Measurements from ENCODE around the gene SAMD4A.

The SAMD4A gene

GRCh38 chr14:54688229-54688628 is 121.3 kb downstream of the SAMD4A start:
- no peak for DNase-seq

DNA sequence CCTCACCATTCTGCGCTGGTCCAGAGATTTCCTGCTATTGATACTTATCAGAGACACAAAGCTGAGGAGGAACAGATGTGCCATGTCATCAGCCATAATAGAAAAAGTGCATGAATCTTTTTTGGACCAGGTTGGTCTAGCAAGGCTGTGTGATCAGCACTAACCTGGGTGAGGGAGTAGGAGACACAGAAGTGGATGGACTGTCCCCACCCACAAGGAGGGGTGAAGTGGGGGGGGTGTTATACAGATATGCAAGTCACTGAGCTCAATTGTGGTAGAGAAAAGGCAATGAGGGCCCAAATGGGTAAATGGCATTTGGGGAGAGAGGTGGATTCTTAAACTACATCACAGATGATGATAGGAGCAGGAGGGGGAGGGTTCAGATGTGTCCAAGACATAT is 123.0 kb downstream of the SAMD4A start:
- DNase-seq, result no peak

DNA sequence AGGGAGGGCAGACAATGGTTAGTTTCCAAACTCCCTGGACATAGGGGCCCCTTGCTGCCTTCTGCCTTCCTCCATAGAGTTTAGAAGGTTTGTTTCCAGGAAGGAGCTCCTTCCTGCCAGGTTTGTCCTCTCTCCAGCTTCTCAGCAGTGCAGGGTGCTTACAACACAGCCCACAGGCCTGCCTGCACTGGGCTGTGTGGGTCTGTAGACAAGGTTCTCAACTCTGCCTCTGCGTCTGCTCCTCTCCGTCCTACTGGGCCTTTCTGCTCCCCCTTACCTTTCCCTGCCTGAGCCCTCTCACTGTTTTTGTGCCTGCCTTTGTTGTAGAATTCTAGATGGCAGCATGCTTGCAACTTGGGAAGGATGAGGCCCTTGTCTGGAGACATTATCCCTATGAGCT is 124.0 kb downstream of the SAMD4A start:
- no peak for DNase-seq

GRCh38 chr14:54691525-54692283 is 124.8 kb downstream of the SAMD4A start:
- no peak for DNase-seq

- no peak for DNase-seq
These were observed 125.4 kb downstream of the SAMD4A start for GRCh38 chr14:54692284-54692772.

- DNase-seq, result no peak
These were observed 126.8 kb downstream of the SAMD4A start for GRCh38 chr14:54693761-54694160.

GRCh38 chr14:54695196-54695595 is 128.3 kb downstream of the SAMD4A start:
- no peak for DNase-seq

GRCh38 chr14:54697001-54697400 is 130.1 kb downstream of the SAMD4A start:
- no peak for DNase-seq

GRCh38 chr14:54697803-54698202 is 130.9 kb downstream of the SAMD4A start:
- DNase-seq, result no peak

GRCh38 chr14:54698501-54698900 is 131.6 kb downstream of the SAMD4A start:
- no peak for DNase-seq

DNA sequence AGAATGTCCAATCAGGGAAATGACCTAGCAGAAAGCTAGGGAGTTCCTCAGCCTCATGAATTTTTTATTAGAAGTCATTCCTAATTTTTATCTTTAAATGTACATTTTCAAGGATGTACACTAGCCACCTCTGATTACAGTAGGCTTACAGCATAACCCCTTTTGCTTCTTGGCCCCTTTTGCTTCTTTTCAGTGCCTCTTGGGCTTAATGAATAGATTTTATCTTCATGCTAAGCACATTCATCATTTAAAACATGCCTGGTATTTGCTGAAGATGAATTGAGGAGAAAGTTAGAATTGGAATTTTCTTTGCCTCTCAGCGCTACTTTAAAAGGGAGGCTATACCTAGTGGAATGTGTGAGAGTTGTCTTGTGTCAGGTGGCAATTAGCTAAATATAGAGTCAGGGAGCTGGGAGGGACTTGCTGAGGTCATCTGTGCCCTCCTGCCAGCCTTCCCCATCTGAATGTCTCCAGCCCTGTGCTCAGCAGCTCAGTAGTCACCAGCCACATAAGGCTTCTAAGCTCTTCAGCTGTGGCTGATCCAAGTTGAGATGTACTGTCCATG is 132.1 kb downstream of the SAMD4A start:
- peak; percentile 29 for DNase-seq

DNA sequence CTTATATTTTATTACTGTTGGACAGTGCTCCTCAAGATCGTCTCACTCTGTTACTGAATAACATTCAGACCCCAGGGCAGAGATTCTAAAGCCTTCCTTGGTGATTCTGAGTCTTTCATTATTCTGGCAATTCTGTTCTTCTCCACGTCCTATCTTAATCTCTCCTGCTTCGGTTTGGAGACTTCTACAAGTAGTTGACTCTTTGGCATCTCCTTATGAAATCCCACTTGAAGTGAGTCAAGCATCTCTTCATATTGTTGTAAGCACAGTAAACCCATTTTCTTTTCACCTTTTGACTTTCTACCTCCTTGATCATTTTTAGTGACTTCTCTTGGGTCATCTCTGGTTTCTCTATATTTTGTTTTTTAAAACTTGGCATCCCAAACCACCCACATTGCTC is 132.8 kb downstream of the SAMD4A start:
- DNase-seq, result no peak

DNA sequence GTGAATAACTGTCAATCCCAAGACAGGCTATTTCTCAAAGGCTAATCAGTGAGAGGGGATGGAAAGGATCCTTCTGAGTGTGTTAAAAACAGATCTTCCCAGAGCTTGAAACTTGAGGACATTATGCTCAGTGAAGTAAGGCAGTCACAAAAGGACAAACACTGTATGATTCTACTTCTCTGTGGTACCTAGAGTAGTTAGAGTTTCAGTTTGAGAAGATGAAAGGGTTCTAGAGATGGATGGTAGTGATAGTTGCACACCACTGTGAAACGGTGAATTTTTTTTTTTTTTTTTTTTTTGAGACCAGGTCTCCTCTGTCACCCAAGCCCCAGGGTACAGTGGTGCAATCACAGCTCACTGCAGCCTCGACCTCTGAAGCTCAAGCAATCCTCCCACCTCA is 133.8 kb downstream of the SAMD4A start:
- DNase-seq, result no peak

DNA sequence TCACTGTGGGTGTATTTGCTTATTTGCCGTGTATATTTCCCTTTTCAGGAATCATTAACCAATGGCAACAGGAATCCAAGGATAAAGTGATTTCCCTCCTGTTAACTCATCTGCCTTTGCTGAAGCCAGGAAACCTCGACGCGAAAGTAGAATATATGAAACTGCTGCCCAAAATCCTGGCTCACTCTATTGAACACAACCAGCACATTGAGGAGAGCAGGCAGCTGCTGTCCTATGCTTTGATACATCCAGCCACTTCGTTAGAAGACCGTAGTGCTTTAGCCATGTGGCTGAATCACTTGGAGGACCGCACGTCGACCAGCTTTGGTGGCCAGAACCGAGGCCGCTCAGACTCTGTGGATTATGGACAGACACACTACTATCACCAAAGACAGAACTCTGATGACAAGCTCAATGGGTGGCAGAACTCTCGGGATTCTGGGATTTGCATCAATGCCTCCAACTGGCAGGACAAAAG is 135.1 kb downstream of the SAMD4A start:
- no peak for DNase-seq

DNA sequence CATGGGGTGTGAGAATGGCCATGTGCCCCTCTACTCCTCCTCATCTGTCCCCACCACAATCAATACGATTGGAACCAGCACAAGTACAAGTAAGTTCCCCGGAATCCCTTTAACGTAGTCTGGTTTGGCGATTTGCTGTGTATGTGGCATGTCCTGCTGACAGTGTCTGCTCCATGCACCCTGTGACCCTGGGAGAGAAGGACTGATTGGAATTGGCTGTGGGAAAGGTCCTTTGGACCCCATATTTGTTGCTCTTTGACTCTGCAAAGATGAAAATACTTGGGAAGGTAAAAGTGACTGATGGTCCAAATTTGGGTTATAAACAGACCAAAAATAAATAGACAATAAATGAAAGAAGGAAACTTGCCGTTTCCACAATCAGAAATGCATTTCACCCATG is 135.6 kb downstream of the SAMD4A start:
- DNase-seq, result no peak

DNA sequence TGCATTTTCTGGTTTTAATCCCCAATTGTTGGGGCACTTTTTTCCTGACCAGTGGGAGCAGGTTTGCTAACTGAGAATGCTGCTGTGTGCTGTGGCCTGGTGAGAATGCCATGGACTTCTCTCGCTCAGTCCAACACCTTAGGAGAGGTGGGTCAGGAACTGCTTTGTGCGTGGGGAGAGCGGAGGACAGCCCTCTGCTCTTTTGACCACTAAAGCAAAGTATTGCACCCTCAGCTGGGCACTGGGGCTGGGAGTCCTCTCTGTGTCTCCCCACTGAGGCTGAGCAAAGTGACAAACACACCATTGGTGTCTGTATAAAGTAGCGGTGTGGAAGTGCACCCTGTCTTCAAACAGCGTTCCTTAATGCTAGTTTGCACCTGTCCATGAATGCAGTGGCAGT is 136.2 kb downstream of the SAMD4A start:
- no peak for DNase-seq

DNA sequence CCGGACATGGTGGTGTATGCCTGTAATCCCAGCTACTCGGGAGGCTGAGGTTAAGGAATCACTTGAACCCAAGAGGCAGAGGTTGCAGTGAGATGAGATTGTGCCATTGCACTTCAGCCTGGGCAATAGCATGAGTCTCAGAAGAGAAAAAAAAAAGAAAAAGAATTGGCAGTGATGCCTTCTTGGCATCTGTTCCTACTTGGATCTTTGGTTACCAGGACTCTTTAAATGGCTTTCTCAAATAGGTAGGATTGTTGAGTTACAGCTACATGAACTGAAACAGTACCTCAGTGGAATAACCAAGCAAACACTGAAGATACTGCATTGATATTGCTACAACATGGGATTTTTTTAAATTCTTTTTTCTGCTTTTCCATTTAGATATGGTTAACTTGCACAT is 136.8 kb downstream of the SAMD4A start:
- no peak for DNase-seq

- DNase-seq, result no peak
These were observed 137.8 kb downstream of the SAMD4A start for GRCh38 chr14:54704768-54705167.

DNA sequence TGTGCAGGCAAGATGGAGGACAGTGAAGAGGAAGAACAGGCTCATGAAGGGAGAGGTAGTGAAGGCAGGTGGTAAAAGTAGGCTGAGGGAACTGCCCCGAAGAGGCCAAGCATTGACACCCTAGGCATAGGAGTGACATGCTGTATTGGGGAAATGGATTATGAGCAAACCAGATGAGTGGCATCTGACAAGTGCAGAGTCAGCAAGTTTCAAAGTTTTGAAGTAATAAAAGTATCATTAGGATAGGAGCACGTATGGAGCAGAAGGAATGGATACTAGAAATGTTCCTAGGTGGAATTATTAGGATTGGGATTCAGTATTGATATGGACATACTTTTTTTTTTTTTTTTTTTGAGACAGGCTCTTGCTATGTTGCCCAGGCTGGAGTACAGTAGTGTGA is 139.8 kb downstream of the SAMD4A start:
- no peak for DNase-seq

- DNase-seq, result no peak
These were observed 141.2 kb downstream of the SAMD4A start for GRCh38 chr14:54708161-54708560.

GRCh38 chr14:54708982-54709381 is 142.1 kb downstream of the SAMD4A start:
- no peak for DNase-seq

DNA sequence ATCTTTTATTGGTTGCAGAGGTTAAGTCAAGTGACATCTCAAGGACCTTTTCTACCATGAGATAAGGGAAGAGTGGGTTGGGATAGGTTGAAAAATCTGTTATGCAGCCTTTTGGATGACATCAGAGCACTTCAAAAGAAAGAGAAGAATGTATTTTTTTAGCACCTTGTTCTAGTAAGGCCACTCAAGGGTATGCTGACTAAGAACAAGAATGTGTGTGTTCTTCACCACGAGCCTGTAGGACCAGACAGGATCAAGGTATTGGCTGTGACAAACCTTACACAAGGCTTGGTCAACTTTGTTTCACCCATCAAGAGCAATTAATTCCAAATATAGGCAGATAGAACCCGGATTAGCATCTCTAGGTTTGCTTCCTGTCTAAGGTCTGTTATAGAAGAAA is 142.5 kb downstream of the SAMD4A start:
- DNase-seq, result no peak

- DNase-seq, result no peak
These were observed 142.9 kb downstream of the SAMD4A start for GRCh38 chr14:54709867-54710266.

- no peak for DNase-seq
These were observed 144.4 kb downstream of the SAMD4A start for GRCh38 chr14:54711312-54711711.
